GM19324 (cell line): Measurements from ENCODE around the gene DHH.
"Not testable (repeated sequence)": the region's sequence is repeated elsewhere in the genome, so short reads cannot be mapped to it uniquely, and the experiment has no call there.

Source experiments
- ATAC-seq: cut with Tn5 transposase; IDR thresholded peaks from one replicate; pipeline ENCODE4 v1.9.1; 2021; ENCODE audit warnings: mild to moderate bottlenecking, moderate library complexity; ENCODE audit not compliant: unreplicated experiment, low FRiP score

DHH gene

DNA sequence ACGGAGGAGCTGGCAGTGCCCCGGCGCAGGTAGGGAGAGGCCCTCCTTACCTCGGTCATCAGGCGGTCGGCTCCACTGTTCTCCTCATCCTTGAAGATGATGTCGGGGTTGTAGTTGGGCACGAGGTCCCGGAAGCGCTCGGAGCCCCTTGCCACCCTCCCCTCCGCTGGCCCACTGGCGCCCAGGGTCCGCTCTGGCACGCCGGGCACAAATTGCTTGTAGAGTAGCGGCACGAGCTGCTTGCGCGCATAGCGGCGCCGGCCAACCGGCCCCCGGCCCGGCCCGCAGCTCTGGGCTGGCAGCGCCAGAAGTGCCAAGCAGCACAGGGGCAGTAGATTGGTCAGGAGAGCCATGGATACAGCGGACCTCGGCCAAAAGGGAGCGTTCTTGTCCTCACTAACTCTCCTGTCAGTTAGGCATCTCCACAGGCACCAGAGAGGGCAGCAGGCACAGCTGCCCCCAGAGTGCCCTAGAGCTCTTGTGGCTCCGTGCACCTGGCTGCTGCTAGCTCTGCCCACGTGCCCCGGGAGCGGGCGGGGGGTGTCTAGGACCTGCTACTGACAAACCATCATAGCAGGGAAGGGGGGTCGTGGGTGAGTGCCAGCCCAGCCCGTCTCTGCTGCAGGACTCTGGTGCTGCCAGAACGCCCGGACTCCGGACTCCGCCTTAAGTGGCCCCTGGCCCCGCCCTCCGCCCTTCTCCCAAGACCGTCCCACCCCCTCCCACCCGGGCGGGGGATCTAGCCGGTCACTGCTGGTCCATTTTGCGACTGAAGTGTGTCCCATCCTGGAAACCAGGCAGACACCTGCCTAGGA lies at the start of gene DHH:
DHH (minus strand) TSS at position 642 of the 815 bp plus-strand sequence; CDS start at position 353, 289 bp downstream.
- ATAC-seq, result no peak

- ATAC-seq, result no peak
Measured at GRCh38 chr12:49144384-49144783, 49.8 kb upstream of the DHH start.

GRCh38 chr12:49138999-49139398 lies 44.4 kb upstream of the DHH start:
- ATAC-seq, result no peak

GRCh38 chr12:49138587-49138986 lies 44.0 kb upstream of the DHH start:
- no peak for ATAC-seq

DNA sequence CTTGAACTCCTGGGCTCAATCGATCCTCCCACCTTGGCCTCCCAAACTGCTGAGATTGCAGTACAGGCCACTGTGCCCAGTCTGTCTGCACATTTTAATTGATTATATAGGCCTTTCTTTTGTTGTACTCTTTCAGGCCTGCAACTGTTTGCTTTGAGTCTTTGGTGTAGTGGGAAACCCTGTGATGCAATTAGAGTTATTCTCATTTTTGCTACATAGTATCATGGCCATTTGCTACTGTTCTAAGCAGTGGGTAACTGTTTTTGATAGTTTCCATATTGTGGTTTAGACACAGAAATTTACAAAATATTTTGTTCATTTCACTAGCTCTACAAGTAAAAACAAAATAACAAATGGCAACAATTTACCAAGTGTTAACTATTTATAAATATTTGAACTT lies 42.9 kb upstream of the DHH start:
- ATAC-seq, result no peak

DNA sequence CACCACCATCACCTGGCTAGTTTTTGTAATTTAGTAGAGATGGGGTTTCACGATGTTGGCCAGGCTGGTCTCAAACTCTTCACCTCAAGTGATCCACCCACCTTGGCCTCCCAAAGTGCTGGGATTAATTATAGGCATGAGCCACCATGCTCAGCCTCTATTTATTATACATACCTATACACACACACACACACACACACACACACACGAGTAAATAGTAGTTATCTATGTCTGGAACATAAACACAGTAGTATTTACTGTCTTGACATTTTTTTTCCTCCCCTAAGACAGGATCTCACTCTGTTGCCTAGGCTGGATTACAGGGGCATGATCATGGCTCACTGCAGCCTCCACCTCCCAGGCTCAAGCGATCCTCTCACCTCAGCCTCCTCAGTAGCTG lies 42.4 kb upstream of the DHH start:
- not testable (repeated sequence) for ATAC-seq

DNA sequence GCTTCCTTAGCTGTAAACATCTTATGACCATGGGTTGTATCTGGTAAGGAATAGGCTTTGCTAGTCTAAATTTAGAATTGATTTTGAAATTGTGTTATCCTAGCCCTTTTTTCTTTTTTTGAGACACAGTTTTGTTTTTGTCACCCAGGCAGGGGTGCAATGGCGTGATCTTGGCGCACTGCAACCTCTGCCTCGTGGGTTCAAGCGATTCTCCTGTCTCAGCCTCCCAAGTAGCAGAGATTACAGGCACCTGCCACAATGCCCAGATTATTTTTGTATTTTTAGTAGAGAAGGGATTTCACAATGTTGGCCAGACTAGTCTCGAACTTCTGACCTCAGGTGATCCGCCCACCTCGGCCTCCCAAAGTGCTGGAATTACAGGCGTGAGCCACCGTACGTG lies 39.0 kb upstream of the DHH start:
- no peak for ATAC-seq

GRCh38 chr12:49133014-49133413 lies 38.4 kb upstream of the DHH start:
- ATAC-seq, result no peak

- no peak for ATAC-seq
Measured at GRCh38 chr12:49131894-49132461, 37.4 kb upstream of the DHH start.

GRCh38 chr12:49131051-49131893 lies 36.7 kb upstream of the DHH start, which contains the start of gene TUBA1B:
TSS of gene TUBA1B (minus strand) at chr12:49131395. CDS start at chr12:49131300, 95 bp downstream.
- peak; percentile 85 for ATAC-seq

GRCh38 chr12:49130151-49131050 lies 35.8 kb upstream of the DHH start:
- peak; percentile 59 for ATAC-seq

DNA sequence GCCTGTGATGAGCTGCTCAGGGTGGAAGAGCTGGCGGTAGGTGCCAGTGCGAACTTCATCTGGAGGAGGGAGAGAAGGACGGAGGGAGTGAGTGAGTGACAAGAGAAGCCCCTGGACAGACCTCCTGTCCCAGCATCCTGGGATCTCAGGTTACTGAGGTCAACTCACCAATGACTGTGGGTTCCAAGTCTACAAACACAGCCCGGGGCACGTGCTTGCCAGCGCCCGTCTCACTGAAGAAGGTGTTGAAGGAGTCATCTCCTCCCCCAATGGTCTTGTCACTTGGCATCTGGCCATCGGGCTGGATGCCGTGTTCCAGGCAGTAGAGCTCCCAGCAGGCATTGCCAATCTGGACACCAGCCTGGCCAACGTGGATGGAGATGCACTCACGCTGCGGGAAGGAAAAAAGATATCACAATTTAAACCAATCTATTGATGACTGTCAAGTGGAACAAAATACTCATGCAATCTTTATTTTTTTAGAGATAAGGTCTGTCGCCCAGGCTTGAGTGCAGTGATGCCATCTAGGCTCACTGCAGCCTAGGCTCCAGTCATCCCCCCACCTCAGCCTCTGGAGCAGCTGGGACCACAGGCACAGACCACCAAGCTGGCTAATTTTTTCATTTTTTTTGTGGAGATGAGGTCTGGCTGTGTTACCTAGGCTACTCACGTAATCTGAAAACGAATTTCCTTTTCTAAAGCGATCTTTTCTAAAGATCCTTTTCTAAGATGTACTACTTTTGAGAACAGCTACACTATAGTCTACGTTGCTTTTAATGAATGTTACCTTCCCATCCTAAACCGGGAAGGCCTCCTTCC lies 34.9 kb upstream of the DHH start:
- no peak for ATAC-seq

DNA sequence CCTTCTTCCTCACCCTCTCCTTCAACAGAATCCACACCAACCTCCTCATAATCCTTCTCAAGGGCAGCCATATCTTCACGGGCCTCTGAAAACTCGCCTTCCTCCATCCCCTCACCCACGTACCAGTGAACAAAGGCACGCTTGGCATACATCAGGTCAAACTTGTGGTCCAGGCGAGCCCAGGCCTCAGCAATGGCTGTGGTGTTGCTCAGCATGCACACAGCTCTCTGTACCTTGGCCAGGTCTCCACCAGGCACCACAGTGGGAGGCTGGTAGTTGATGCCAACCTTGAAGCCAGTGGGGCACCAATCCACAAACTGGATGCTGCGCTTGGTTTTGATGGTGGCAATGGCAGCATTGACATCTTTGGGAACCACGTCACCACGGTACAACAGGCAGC lies 33.4 kb upstream of the DHH start:
- ATAC-seq, result not testable (repeated sequence)

DNA sequence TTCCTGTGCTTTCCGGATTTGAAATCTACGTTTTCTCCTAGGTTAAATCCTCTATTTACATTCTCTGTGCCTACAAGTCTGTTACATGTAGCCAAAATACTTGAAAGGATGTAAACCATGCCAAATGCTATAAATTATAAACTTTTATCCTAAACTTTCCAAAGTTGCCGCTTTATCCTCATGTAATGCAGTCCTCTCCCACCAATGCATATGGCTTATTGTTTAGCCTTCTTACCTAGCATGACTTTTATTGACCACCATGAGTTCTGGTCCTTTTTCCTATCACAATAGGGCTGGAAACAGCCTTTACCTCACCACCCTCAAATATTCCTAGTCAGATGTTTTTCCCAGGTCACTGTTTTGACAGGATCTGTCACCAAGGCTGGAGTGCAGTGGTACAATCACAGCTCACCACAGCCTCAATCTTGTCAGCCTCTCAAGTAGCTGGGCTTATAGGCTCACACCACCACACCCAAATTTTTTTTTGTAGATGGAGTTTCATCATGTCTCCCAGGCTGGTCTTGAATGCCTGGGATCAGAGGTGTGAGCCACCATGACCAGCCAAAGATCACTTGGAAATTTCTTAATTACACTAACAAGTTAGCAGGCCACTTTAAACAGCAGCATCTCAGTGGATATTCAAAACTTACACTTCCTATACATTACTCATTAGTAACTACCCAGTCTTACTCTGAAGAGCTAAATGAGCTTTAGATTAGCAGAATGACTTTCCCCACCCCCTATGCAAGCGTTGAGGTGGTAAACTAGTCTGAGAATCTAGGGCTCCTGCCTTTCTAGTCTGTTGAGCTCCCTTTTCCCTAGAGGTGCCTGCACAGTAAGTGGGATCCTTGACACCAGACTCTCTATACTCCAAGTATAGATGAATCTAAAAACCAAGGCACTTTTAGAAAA lies 32.5 kb upstream of the DHH start:
- ATAC-seq, result no peak

DNA sequence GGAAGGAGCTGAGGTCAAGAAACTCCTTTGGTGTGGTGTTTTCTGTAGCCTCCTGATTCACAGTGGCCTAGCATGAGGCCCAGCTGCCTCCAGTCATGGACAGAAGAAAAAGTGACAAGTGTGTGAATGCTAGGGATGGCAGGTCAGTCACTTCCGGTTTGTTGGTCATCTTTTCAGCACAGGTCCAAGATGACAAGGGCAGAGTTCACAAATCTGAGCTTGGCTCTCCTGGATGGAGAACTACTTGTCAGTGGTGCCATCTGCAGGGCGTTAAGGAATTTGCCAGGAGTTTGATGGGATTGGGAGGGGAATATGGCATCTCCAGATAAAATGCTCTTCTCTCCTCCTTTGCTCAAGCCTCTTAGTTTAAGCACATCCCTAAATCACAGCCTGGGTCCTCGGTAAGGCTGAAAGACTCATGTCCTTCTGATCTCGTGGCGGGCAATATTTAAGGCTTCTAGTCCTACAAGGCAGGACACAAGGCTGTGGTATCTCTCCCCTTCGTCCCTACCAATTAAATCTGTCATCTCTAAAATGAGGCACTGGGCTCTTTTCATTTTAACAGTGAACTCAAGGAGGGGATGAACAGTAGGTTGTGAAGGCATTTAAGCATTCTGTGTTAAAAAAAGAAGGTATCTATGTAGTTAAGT lies 26.6 kb upstream of the DHH start:
- no peak for ATAC-seq

DNA sequence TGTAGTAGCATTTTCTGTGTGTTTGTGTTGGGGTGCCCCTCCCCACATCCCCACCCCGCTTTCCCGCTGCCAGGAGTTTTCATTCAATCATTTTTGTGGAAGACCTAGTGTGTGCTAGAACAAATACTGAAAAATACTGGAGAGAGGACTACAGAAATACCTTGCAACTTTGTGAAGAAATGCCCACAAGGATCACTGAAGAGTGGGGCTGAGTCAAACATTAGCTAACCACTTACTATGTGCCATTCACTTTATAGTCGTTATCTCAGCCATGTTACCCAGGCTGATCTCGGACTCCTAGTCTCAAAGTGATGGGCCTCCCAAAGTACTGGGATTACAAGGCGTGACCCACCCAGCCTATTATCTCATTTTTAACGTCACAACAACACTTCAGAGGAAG lies 16.6 kb upstream of the DHH start:
- no peak for ATAC-seq

GRCh38 chr12:49110464-49111155 lies 16.0 kb upstream of the DHH start, which contains the start of gene LMBR1L:
TSS of gene LMBR1L (minus strand) at chr12:49110847. CDS start at chr12:49110555, 292 bp downstream.
- ATAC-seq, result peak; percentile 98
